ENCODE measurements around the gene CFAP107. TPM values are rescaled to one million over a fixed set of nuclear protein-coding genes. Genes with fewer than 3 reads are reported as not detected.

The CFAP107 gene
- total RNA-seq, 1 experiment from 2014 or later = not detected

- no peaks in the 10 kb centered on the region for H3K4me1 ChIP-seq (ENCODE audit: control insufficient read depth, insufficient read depth, low read length)
- in situ Hi-C loops (cut with HindIII; ENCODE audit: low pct_unique_long_range_greater_than_20kb, low sequenced_read_pairs) = no loop called here
- H3K4me3 ChIP-seq (ENCODE audit: low read depth in 2 of 2, low read length in 2 of 2) = no peak overlapping the region
- no TSS peak for BruUV-seq (replicated peaks)
- no peak for ATAC-seq
- ChIA-PET CTCF (no interaction called here), POLR2A (no interaction called here)
- H3K36me3 ChIP-seq (ENCODE audit: control insufficient read depth, insufficient read depth, low read length) = no peaks in the 10 kb centered on the region
- H3K9me3 ChIP-seq (ENCODE audit: control insufficient read depth, insufficient read depth, low read depth, low read length) = no peaks in the 10 kb centered on the region
- no peak for DNase-seq (ENCODE audit: low read depth, low spot score)
- no peak overlapping the region for H3K27ac ChIP-seq (ENCODE audit: low read length)
- peaks cover 2% of the 10 kb centered on the region; the same call in 1 of the 2 replicates for H3K27me3 ChIP-seq (ENCODE audit: control insufficient read depth, insufficient read depth, low read length)
- TF ChIP-seq SIN3A (IDR thresholded peaks at IDR 0.05; ENCODE audit: borderline replicate concordance, insufficient read depth, low read depth, low read length) (no peak), POLR2AphosphoS5 (IDR thresholded peaks at IDR 0.05; ENCODE audit: low read depth, low read length) (no peak), TCF7L2 (IDR thresholded peaks at IDR 0.05; ENCODE audit: low read depth, low read length) (no peak), REST (IDR thresholded peaks at IDR 0.05; ENCODE audit: insufficient read depth in 1 of 2, low read depth in 2 of 2, low read length in 1 of 2) (no peak), CTCF (IDR thresholded peaks at IDR 0.05) (no peak)
- intact Hi-C loops (cut with micrococcal nuclease; ENCODE audit: unreplicated experiment) = no loop called here
Measured at GRCh38 chr1:12711536-12711935, 34.5 kb upstream of the CFAP107 start.

GRCh38 chr1:12712076-12712475, 33.9 kb upstream of the CFAP107 start:
- no TSS peak for BruUV-seq (replicated peaks)
- no peaks in the 10 kb centered on the region for H3K36me3 ChIP-seq (ENCODE audit: control insufficient read depth, insufficient read depth, low read length)
- H3K4me1 ChIP-seq (ENCODE audit: control insufficient read depth, insufficient read depth, low read length) = no peaks in the 10 kb centered on the region
- ATAC-seq = no peak
- H3K27ac ChIP-seq (ENCODE audit: low read length) = no peak overlapping the region
- ChIA-PET CTCF (no interaction called here), POLR2A (no interaction called here)
- H3K9me3 ChIP-seq (ENCODE audit: control insufficient read depth, insufficient read depth, low read depth, low read length) = no peaks in the 10 kb centered on the region
- TF ChIP-seq POLR2AphosphoS5 (IDR thresholded peaks at IDR 0.05; ENCODE audit: low read depth, low read length) = no peak
- no peak for TF ChIP-seq TCF7L2 (IDR thresholded peaks at IDR 0.05; ENCODE audit: low read depth, low read length)
- TF ChIP-seq REST (IDR thresholded peaks at IDR 0.05; ENCODE audit: insufficient read depth in 1 of 2, low read depth in 2 of 2, low read length in 1 of 2) = no peak
- TF ChIP-seq SIN3A (IDR thresholded peaks at IDR 0.05; ENCODE audit: borderline replicate concordance, insufficient read depth, low read depth, low read length) = no peak
- TF ChIP-seq CTCF (IDR thresholded peaks at IDR 0.05) = no peak
- no peak overlapping the region for H3K4me3 ChIP-seq (ENCODE audit: low read depth in 2 of 2, low read length in 2 of 2)
- no peak for DNase-seq (ENCODE audit: low read depth, low spot score)
- H3K27me3 ChIP-seq (ENCODE audit: control insufficient read depth, insufficient read depth, low read length) = peaks cover 2% of the 10 kb centered on the region; the same call in 1 of the 2 replicates
- intact Hi-C loops (cut with micrococcal nuclease; ENCODE audit: unreplicated experiment) (no loop called here), in situ Hi-C loops (cut with HindIII; ENCODE audit: low pct_unique_long_range_greater_than_20kb, low sequenced_read_pairs) (no loop called here)

Data from Panc1 (cell line).